Neuronal stem cell (in vitro differentiated cells): Measurements from ENCODE around the gene KIF16B.
"Not testable (repeated sequence)": the region's sequence is repeated elsewhere in the genome, so short reads cannot be mapped to it uniquely, and the experiment has no call there.

Experiments
- DNase-seq: peaks from one replicate; pipeline ENCODE4 v3.0.0-alpha.2; 2013; ENCODE audit warnings: low spot score
- H2AFZ ChIP-seq: one replicate; pipeline ENCODE4 v1.6.1; 2013; ENCODE audit warnings: mild to moderate bottlenecking, low read length, inconsistent platforms
- H2AK5ac ChIP-seq: 2 replicates; pipeline ENCODE4 v1.6.1; 2013; ENCODE audit warnings: low read depth, mild to moderate bottlenecking, inconsistent platforms, low read length, moderate library complexity, mixed read lengths
- H2BK120ac ChIP-seq: 2 replicates; pipeline ENCODE4 v1.6.1; 2013; ENCODE audit warnings: low read depth, mild to moderate bottlenecking, inconsistent platforms, low read length, moderate library complexity, mixed read lengths
- H2BK12ac ChIP-seq: one replicate; pipeline ENCODE4 v1.6.1; 2013; ENCODE audit warnings: low read length, inconsistent platforms
- H2BK15ac ChIP-seq: 2 replicates; pipeline ENCODE4 v1.6.1; 2013; ENCODE audit warnings: mild to moderate bottlenecking, low read length, inconsistent platforms, mixed read lengths
- H2BK5ac ChIP-seq: one replicate; pipeline ENCODE4 v1.6.1; 2013; ENCODE audit warnings: inconsistent platforms, mild to moderate bottlenecking, low read length, moderate library complexity
- H3K14ac ChIP-seq: one replicate; pipeline ENCODE4 v1.6.1; 2013; ENCODE audit warnings: low read length, inconsistent platforms
- H3K18ac ChIP-seq: 2 replicates; pipeline ENCODE4 v1.6.1; 2013; ENCODE audit warnings: low read length, inconsistent platforms
- H3K23ac ChIP-seq: 2 replicates; pipeline ENCODE4 v1.6.1; 2013; ENCODE audit warnings: low read depth, mild to moderate bottlenecking, mixed read lengths, low read length, inconsistent platforms; ENCODE audit not compliant: poor library complexity
- H3K27ac ChIP-seq: replicated peaks from 3 replicates; pipeline ENCODE4 v1.5.1; 2013; ENCODE audit warnings: low read length, inconsistent platforms
- H3K27me3 ChIP-seq, 3 experiments: 2 replicates each; pipeline ENCODE4 v1.6.1; 2013; ENCODE audit warnings: low read length in 3 of 3, mild to moderate bottlenecking in 2 of 3, inconsistent platforms in 1 of 3, low read depth in 1 of 3, mixed read lengths in 1 of 3, moderate library complexity in 1 of 3; ENCODE audit not compliant: control insufficient read depth in 3 of 3, insufficient read depth in 3 of 3
- H3K36me3 ChIP-seq, 2 donors: replicated peaks in 1 of 2; 2 replicates each; pipeline ENCODE4 v1.6.1; 2013; ENCODE audit warnings: low read length in 2 of 2; ENCODE audit not compliant: control insufficient read depth in 2 of 2, insufficient read depth in 2 of 2
- H3K4ac ChIP-seq: 2 replicates; pipeline ENCODE4 v1.6.1; 2013; ENCODE audit warnings: inconsistent platforms, mild to moderate bottlenecking, low read length, moderate library complexity
- H3K4me1 ChIP-seq, 2 donors: 1 replicate in 1 of 2; 2 replicates in 1 of 2; pipeline ENCODE4 v1.6.1; 2013; ENCODE audit warnings: low read length in 2 of 2, low read depth in 1 of 2; ENCODE audit not compliant: control insufficient read depth in 2 of 2, insufficient read depth in 1 of 2
- H3K4me2 ChIP-seq: one replicate; pipeline ENCODE4 v1.6.1; 2013; ENCODE audit warnings: mild to moderate bottlenecking, low read length, inconsistent platforms; ENCODE audit not compliant: insufficient read depth, poor library complexity, severe bottlenecking
- H3K4me3 ChIP-seq, 2 donors: 2 replicates each; pipeline ENCODE4 v1.5.1; 2013; ENCODE audit warnings: low read length in 2 of 2, mild to moderate bottlenecking in 2 of 2, inconsistent platforms in 1 of 2, moderate library complexity in 1 of 2
- H3K79me1 ChIP-seq: one replicate; pipeline ENCODE4 v1.6.1; 2013; ENCODE audit warnings: low read depth, mild to moderate bottlenecking, inconsistent platforms, low read length, moderate library complexity
- H3K9ac ChIP-seq: one replicate; pipeline ENCODE4 v1.6.1; 2013; ENCODE audit warnings: mild to moderate bottlenecking, low read depth, low read length, inconsistent platforms; ENCODE audit not compliant: poor library complexity
- H3K9me3 ChIP-seq, 2 donors: replicated peaks in 1 of 2; 2 replicates each; pipeline versions ENCODE3 to v1.6.1; 2013; ENCODE audit warnings: low read length in 2 of 2, mild to moderate bottlenecking in 2 of 2, inconsistent platforms in 1 of 2, low read depth in 1 of 2, mixed read lengths in 1 of 2, moderate library complexity in 1 of 2; ENCODE audit not compliant: control insufficient read depth in 2 of 2, insufficient read depth in 1 of 2
- H4K8ac ChIP-seq: one replicate; pipeline ENCODE4 v1.6.1; 2013; ENCODE audit warnings: low read depth, mild to moderate bottlenecking, inconsistent platforms, low read length, moderate library complexity
- H4K91ac ChIP-seq: one replicate; pipeline ENCODE4 v1.6.1; 2013; ENCODE audit warnings: low read length, low read depth, mild to moderate bottlenecking, inconsistent platforms; ENCODE audit not compliant: poor library complexity
- WGBS, 2 donors: extraction: QIAGEN DNeasy Blood & Tissue Kit; methylation state at CpG; one replicate each; pipeline ENCODE4 v1.1.7; 2013; ENCODE audit warnings: missing lambda C conversion rate in 2 of 2, mixed read lengths in 1 of 2; ENCODE audit not compliant: insufficient read length in 2 of 2, insufficient replicate concordance in 1 of 2; ENCODE audit errors: extremely low coverage in 2 of 2; 5-methylcytosine and 5-hydroxymethylcytosine counted together

The KIF16B gene

DNA sequence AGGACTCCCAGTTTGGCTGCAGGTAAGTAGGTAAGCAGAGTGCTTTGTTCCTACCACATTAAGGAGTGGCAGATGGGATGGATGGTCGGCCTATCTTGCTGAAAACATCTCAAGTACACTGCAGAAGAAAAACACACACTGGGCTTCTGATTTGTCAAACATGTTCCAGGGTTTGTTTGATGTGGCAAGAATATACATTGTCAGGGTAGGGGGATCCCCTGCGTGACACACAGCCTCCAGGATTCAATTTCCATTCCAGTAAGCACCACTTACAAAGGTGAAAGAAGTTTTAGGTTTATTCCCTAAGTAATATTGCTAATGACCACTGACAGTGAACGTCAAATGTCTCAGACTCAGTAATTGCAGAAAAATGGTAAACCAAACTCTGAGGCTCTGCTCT lies 26.0 kb upstream of the KIF16B start:
- Histone ChIP-seq H3K4me3 (no peak overlapping the region), H2AFZ (no peak overlapping the region), H3K4ac (no peak overlapping the region), H4K8ac (no peak overlapping the region), H3K9ac (no peak overlapping the region), H3K4me1 (no peaks in the 10 kb centered on the region), H3K27me3 (peaks cover 0 to 4% (median 0%) of the 10 kb centered on the region in 3 experiments), H3K14ac (no peak overlapping the region), H3K27ac (no peak overlapping the region), H3K79me1 (no peaks in the 10 kb centered on the region), H2BK15ac (no peak overlapping the region), H2BK5ac (no peak overlapping the region), H2BK12ac (no peak overlapping the region), H3K18ac (no peak overlapping the region), H3K9me3 (no peaks in the 10 kb centered on the region), H3K36me3 (no peaks in the 10 kb centered on the region), H2BK120ac (no peak overlapping the region), H3K4me2 (no peak overlapping the region), H3K23ac (no peak overlapping the region), H2AK5ac (no peak overlapping the region), H4K91ac (no peak overlapping the region)
- DNase-seq, result no peak
- no CpG with 5 or more reads among the region's 3 CpGs for WGBS, 2 donors

GRCh38 chr20:16596991-16597390 lies 23.7 kb upstream of the KIF16B start:
- no peak overlapping the region for H3K18ac ChIP-seq
- no peak for DNase-seq
- no peak overlapping the region for H2BK120ac ChIP-seq
- H2BK12ac ChIP-seq, result no peak overlapping the region
- H3K4me1 ChIP-seq, result no peaks in the 10 kb centered on the region
- no peak overlapping the region for H2BK15ac ChIP-seq
- no peak overlapping the region for H3K9ac ChIP-seq
- no peak overlapping the region for H4K8ac ChIP-seq
- no peaks in the 10 kb centered on the region for H3K9me3 ChIP-seq
- H3K27me3 ChIP-seq, result peaks cover 0 to 4% (median 0%) of the 10 kb centered on the region in 3 experiments
- no peak overlapping the region for H3K23ac ChIP-seq
- H3K27ac ChIP-seq, result no peak overlapping the region
- H3K14ac ChIP-seq, result no peak overlapping the region
- no peak overlapping the region for H4K91ac ChIP-seq
- no peak overlapping the region for H2AK5ac ChIP-seq
- H3K36me3 ChIP-seq, result no peaks in the 10 kb centered on the region
- H2AFZ ChIP-seq, result no peak overlapping the region
- H3K79me1 ChIP-seq, result no peaks in the 10 kb centered on the region
- no peak overlapping the region for H2BK5ac ChIP-seq
- no CpG with 5 or more reads among the region's 5 CpGs for WGBS, 2 donors
- no peak overlapping the region for H3K4me3 ChIP-seq
- no peak overlapping the region for H3K4me2 ChIP-seq
- no peak overlapping the region for H3K4ac ChIP-seq

GRCh38 chr20:16596404-16596803 lies 23.2 kb upstream of the KIF16B start:
- not testable (repeated sequence) for H3K18ac ChIP-seq, H3K4ac ChIP-seq, H2BK12ac ChIP-seq, H3K36me3 ChIP-seq, H2BK120ac ChIP-seq, H3K9ac ChIP-seq, H3K4me1 ChIP-seq, H3K14ac ChIP-seq, H2BK15ac ChIP-seq, H4K91ac ChIP-seq, H3K27ac ChIP-seq, H2AK5ac ChIP-seq, H2AFZ ChIP-seq, H3K23ac ChIP-seq, H3K4me2 ChIP-seq, DNase-seq, H3K4me3 ChIP-seq, H3K27me3 ChIP-seq, H3K9me3 ChIP-seq, H4K8ac ChIP-seq, H2BK5ac ChIP-seq, H3K79me1 ChIP-seq
- WGBS, 2 donors, result no CpG with 5 or more reads among the region's 3 CpGs

DNA sequence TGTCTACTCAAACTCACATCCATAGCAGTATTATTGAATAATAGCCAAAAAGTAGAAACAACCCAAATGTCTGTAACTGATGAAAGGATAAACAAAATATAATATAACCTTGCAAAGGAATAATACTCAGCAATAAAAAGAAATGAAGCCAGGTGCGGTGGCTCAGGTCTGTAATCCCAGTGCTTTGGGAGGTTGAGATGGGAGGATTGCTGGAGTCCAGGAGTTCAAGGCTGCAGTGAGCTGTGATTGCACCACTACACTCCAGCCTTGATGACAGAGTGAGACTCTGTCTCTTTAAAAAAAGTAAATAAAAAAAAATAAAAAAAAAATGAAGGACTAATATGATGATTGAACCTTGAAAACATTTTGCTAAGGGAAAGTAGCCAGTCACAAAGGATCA lies 22.1 kb upstream of the KIF16B start:
- H3K36me3 ChIP-seq, result no peaks in the 10 kb centered on the region
- no peak overlapping the region for H2BK12ac ChIP-seq
- H3K18ac ChIP-seq, result no peak overlapping the region
- H3K79me1 ChIP-seq, result no peaks in the 10 kb centered on the region
- H3K9me3 ChIP-seq, result no peaks in the 10 kb centered on the region
- H3K4me2 ChIP-seq, result no peak overlapping the region
- no peak overlapping the region for H2AFZ ChIP-seq
- no peak overlapping the region for H4K8ac ChIP-seq
- no peaks in the 10 kb centered on the region for H3K4me1 ChIP-seq
- no peak overlapping the region for H2BK15ac ChIP-seq
- WGBS, 2 donors, result no CpG with 5 or more reads among the region's 1 CpG
- no peak for DNase-seq
- no peak overlapping the region for H3K4me3 ChIP-seq
- H3K4ac ChIP-seq, result no peak overlapping the region
- H3K9ac ChIP-seq, result no peak overlapping the region
- H2BK5ac ChIP-seq, result no peak overlapping the region
- H2BK120ac ChIP-seq, result no peak overlapping the region
- H3K27me3 ChIP-seq, result no peaks in the 10 kb centered on the region
- no peak overlapping the region for H3K14ac ChIP-seq
- no peak overlapping the region for H4K91ac ChIP-seq
- no peak overlapping the region for H3K27ac ChIP-seq
- no peak overlapping the region for H3K23ac ChIP-seq
- no peak overlapping the region for H2AK5ac ChIP-seq
